PFSK-1 (cell line): ENCODE data around the gene MT1F.

Experiments used
- FOXP2 ChIP-seq: optimal IDR thresholded peaks from 2 replicates; pipeline ENCODE3; 2011; ENCODE audit warnings: borderline replicate concordance, control low read depth, inconsistent platforms; ENCODE audit not compliant: insufficient read depth; ENCODE audit errors: extremely low read length, extremely low read depth
- POLR2AphosphoS5 ChIP-seq: IDR thresholded peaks from 2 replicates; pipeline ENCODE4 v1.6.1; 2012; ENCODE audit warnings: low read depth, mild to moderate bottlenecking, control low read depth, low read length, moderate library complexity
- SIN3A ChIP-seq: IDR thresholded peaks from 2 replicates; pipeline ENCODE4 v1.6.1; 2012; ENCODE audit warnings: mild to moderate bottlenecking, low read length, moderate library complexity, borderline replicate concordance; ENCODE audit not compliant: insufficient read depth
- TAF1 ChIP-seq: IDR thresholded peaks from 2 replicates; pipeline ENCODE4 v1.6.1; 2012; ENCODE audit warnings: low read length, control low read depth, borderline replicate concordance; ENCODE audit not compliant: insufficient read depth
- TF ChIP-seq, protein P1 (sequence below), 2 experiments: IDR thresholded peaks; 2 replicates each; pipeline versions ENCODE4 v1.6.1 to v1.8.0; 2011 to 2012; ENCODE audit warnings: low read depth in 2 of 2, low read length in 2 of 2, control low read depth in 1 of 2, inconsistent platforms in 1 of 2, mild to moderate bottlenecking in 1 of 2, moderate library complexity in 1 of 2; ENCODE audit not compliant: insufficient read depth in 1 of 2

MT1F gene

DNA sequence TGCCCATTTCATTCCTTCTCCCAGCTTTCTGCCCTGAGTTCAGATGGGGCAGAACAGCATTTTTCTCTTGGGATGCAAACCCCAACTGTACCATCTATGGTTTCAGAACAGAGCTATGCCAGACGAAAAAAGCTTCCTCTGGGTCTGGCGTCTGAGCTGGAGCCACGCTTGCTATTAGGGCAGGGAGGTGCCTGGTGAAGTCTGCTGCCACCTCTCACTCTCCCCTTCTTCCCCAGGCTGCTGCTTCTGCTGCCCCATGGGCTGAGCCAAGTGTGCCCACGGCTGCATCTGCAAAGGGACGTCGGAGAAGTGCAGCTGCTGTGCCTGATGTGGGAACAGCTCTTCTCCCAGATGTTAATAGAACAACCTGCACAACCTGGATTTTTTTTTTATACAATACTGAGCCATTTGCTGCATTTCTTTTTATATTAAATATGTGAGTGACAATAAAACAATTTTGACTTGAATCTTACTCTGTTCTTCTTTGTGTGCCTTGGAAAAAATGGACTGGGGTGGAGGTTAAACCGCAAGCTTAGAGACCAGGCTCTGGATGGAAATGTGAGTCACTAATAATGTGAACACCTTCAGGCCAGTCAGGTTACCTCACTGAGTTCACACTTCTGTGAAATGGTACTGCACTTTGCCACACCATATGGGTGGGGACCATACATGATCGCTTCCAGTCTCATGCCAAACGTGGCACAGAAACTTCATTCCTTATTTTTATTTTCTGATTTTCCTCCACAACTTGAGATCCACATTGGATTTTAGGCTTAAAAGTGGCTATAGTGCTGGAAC, 20.9 kb upstream of the MT1F start:
- TF ChIP-seq, protein P1, sequence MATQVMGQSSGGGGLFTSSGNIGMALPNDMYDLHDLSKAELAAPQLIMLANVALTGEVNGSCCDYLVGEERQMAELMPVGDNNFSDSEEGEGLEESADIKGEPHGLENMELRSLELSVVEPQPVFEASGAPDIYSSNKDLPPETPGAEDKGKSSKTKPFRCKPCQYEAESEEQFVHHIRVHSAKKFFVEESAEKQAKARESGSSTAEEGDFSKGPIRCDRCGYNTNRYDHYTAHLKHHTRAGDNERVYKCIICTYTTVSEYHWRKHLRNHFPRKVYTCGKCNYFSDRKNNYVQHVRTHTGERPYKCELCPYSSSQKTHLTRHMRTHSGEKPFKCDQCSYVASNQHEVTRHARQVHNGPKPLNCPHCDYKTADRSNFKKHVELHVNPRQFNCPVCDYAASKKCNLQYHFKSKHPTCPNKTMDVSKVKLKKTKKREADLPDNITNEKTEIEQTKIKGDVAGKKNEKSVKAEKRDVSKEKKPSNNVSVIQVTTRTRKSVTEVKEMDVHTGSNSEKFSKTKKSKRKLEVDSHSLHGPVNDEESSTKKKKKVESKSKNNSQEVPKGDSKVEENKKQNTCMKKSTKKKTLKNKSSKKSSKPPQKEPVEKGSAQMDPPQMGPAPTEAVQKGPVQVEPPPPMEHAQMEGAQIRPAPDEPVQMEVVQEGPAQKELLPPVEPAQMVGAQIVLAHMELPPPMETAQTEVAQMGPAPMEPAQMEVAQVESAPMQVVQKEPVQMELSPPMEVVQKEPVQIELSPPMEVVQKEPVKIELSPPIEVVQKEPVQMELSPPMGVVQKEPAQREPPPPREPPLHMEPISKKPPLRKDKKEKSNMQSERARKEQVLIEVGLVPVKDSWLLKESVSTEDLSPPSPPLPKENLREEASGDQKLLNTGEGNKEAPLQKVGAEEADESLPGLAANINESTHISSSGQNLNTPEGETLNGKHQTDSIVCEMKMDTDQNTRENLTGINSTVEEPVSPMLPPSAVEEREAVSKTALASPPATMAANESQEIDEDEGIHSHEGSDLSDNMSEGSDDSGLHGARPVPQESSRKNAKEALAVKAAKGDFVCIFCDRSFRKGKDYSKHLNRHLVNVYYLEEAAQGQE (IDR thresholded peaks at IDR 0.05; ENCODE audit: insufficient read depth in 1 of 2, low read depth in 2 of 2, low read length in 2 of 2) = no peak
- TF ChIP-seq TAF1 (no peak), POLR2AphosphoS5 (no peak), SIN3A (no peak), FOXP2 (no peak)

DNA sequence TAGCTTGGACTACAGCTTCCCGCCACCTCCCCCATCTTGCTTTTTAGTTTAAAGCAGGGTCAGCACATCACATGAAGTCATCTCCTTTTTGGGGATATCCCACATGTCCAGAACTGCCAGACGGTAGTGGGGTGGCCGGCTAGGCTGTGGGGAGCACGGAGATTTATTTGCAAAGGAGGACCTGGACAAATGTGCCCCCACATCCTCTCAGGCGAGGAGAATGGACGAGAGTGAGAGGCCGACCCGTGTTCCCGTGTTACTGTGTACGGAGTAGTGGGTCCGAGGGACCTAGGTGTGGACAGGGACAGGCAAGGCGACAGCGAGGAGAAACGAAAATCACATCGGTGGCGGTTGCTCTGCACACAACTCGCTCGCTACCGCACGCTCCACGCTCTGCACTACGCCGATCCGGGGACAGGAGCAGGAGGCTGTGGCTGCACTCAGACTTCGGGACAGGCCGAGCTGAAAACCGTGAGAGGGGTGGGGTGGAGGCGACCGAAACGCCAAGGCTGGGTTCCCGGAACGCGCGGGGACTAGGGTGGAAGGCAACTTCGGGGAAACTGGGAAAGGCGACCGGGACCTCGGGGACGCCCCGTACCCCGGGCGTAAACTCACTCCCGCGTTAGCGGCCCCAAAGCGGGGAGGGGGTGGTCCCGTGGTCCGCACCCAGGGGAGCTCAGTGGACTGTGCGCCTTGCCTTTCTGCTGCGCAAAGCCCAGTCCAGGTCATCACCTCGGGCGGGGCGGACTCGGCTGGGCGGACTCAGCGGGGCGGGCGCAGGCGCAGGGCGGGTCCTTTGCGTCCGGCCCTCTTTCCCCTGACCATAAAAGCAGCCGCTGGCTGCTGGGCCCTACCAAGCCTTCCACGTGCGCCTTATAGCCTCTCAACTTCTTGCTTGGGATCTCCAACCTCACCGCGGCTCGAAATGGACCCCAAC, 19.7 kb upstream of the MT1F start, which contains the start of gene MT1A:
Gene MT1A (plus strand): TSS at position 853 of the 937 bp plus-strand sequence. CDS start 73 bp downstream, at position 926.
- TF ChIP-seq SIN3A (no peak), TAF1 (no peak), FOXP2 (no peak), POLR2AphosphoS5 (no peak)
- TF ChIP-seq, protein P1 (IDR thresholded peaks at IDR 0.05; ENCODE audit: insufficient read depth in 1 of 2, low read depth in 2 of 2, low read length in 2 of 2) = no peak

DNA sequence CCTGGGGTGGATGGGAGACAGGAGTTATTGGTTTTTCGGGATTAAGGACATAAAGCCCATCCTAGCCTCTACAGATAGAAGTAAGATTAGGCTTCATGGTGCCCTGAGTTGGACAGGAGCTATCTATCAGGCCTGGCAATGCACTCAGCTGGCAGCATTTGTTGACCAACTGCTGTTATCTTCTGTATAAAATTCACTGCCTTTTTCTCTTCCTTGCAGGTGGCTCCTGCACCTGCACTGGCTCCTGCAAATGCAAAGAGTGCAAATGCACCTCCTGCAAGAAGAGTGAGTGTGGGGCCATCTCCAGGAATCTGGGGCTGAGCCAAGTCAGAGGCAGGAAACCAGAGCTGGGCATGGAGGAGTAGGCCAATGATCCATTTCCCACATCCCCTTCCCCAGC, 18.7 kb upstream of the MT1F start:
- TF ChIP-seq, protein P1 (IDR thresholded peaks at IDR 0.05; ENCODE audit: insufficient read depth in 1 of 2, low read depth in 2 of 2, low read length in 2 of 2) = no peak
- TF ChIP-seq POLR2AphosphoS5 = no peak
- TF ChIP-seq TAF1 = no peak
- no peak for TF ChIP-seq FOXP2
- no peak for TF ChIP-seq SIN3A

DNA sequence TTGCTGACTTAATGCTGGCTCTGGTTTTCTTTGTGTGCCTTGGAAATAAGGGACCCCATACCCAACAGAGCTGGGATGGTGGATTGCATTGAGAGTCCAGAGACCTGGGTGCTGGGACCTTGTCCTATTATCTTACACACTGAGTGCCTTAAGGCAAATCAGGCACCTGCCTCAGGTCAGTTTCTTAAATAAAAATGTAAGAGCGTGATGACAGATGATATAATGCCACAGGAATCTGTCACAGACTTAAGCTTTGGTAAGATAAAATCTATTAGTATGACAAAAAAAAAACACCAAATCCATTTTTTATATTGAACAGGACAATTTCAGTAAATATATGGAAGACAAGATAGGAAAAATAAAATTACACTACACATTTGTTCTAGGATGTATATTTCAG, 17.7 kb upstream of the MT1F start:
- no peak for TF ChIP-seq TAF1
- TF ChIP-seq FOXP2 = no peak

DNA sequence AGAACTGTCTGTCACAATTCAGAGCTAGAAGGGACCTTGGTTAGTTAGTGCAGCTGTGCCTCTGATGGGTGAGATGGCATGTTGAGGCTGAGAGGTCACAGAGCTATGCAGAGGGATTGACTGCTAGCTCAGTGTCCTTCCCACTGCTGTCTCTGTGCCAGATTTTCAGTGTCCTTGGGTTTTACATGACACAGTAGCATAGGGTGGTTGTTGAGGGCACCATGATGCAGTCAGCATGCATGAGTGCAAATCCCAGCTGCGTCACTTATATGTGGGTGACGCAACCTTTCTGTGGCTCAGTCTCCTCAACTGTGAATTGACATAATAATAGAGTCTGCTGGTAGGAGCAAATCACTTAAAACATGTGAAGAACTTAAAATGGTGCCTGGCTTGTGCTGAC, 16.6 kb upstream of the MT1F start:
- TF ChIP-seq SIN3A (no peak), FOXP2 (no peak), TAF1 (no peak)
